ENCODE data around the gene TAL1.
"Not testable (repeated sequence)": the region's sequence is repeated elsewhere in the genome, so short reads cannot be mapped to it uniquely, and the experiment has no call there.

GRCh38 chr1:47195981-47196380 is 36.0 kb downstream of the TAL1 start:
- not testable (repeated sequence) for TF ChIP-seq EZH2, CTCF, EZH2phosphoT487 (IDR thresholded peaks at IDR 0.05)
